Astrocyte (in vitro differentiated cells and primary cell): ENCODE measurements around the gene RASGEF1C.

Experiments used
- CTCF ChIP-seq: IDR thresholded peaks from 2 replicates; pipeline ENCODE4 v1.5.1; 2011; ENCODE audit warnings: low read depth, mild to moderate bottlenecking, inconsistent platforms, low read length, moderate library complexity; ENCODE audit not compliant: insufficient read depth
- EZH2 ChIP-seq: IDR thresholded peaks from 2 replicates; pipeline ENCODE4 v1.6.1; 2012; ENCODE audit warnings: mild to moderate bottlenecking, low read length, inconsistent platforms; ENCODE audit not compliant: insufficient read depth

- TF ChIP-seq CTCF (no peak), EZH2 (no peak)
Measured at GRCh38 chr5:180141068-180141660, 67.8 kb downstream of the RASGEF1C start.
